ENCODE data around the gene MTSS2.
"Not testable (repeated sequence)": the region's sequence is repeated elsewhere in the genome, so short reads cannot be mapped to it uniquely, and the experiment has no call there.

The MTSS2 gene

DNA sequence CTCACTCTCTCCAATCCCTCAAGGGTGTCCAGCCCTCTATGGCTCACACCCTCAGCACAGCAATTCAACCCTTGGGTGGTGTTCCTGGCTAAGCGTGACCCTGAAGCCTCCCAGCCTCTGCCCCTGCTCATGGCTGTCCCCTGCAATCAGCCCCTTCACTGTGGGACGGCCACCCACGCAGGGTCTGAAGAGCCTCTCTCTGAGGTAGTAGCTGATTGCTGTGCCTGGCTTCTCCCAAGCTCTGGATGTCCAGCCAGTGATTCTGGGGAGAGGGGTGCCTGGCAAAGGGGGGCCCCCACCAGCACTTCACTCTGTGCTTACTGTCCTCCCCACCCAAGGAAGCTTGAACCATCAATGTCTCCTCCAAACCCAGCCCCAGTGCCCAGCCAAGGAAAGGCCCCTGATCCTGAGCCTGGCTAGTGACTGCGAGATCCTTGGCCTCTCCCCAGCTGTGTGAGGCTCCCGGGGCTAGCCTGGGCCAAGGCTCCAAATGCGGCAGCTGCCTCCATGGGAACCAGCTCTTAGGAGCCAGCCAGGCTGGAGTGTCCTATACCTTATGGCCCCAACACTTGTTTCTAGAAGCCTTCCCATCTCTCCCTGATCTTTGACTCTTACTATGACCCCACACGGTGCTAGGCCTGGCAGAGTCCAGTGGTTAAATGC is 9.9 kb downstream of the MTSS2 start:
- H3K4me3 ChIP-seq (ENCODE audit: insufficient read length, low read depth), result no peak overlapping the region
- H3K9me3 ChIP-seq (ENCODE audit: insufficient read depth, low read length), result 0 out of 2 replicates have a peak, but pooled peaks cover under 1% of the 10 kb centered on the region
- peaks cover 98% of the 10 kb centered on the region for H3K36me3 ChIP-seq (ENCODE audit: insufficient read depth, insufficient read length, low read length)
- H3K9ac ChIP-seq (ENCODE audit: insufficient read length, low read depth), result no peak overlapping the region
- no peak for TF ChIP-seq ZNF274 (IDR thresholded peaks at IDR 0.05; ENCODE audit: low read depth, low read length)
- no peak for TF ChIP-seq YY1 (IDR thresholded peaks at IDR 0.05; ENCODE audit: insufficient read depth, insufficient read length)
- no peak for TF ChIP-seq SUZ12 (IDR thresholded peaks at IDR 0.05; ENCODE audit: extremely low read depth, insufficient read depth, insufficient read length)
- no peak for DNase-seq (ENCODE audit: low read depth, low spot score)
- no peaks in the 10 kb centered on the region for H3K27me3 ChIP-seq (ENCODE audit: insufficient read depth, insufficient read length)
- peaks cover 15% of the 10 kb centered on the region for H3K4me1 ChIP-seq (ENCODE audit: insufficient read depth, insufficient read length)

DNA sequence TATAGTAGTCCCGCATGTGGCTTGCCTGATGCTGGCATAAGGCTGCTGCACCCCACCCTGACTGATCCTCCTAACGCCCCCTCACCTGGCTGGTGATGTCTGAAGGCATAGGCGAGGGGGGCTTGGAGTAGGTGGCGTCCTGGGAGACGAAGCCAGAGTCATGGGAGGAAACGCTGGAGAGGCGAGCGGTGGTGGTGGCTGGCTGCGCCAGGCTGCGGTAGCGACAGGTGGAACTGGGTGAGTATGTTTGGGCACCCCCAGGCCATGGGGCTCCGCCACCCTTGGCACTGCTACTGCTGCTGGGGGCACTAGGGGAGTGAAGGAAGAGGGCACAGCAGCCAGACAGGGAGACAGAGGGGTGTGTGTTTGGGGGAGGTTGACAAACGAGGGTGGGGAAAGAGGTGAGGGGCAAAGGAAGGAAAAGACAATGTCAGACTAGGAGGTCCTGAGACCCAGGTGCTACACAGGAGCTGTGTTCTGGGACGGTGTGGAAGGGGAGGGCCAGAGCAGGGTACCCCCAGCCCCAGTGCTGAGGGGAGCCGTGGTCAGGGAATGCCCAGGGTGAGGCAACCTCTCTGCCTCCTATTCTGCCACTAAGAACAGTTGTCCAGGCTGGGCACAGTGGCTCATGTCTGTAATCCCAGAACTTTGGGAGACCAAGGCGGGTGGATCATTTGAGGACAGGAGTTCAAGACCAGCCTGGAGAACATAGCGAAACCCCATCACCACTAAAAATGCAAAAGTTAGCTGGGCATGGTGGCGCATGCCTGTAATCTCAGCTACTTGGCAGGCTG is 11.4 kb downstream of the MTSS2 start:
- Histone ChIP-seq H3K4me3 (ENCODE audit: insufficient read length, low read depth) (no peak overlapping the region), H3K9ac (ENCODE audit: insufficient read length, low read depth) (no peak overlapping the region), H3K36me3 (ENCODE audit: insufficient read depth, insufficient read length, low read length) (peaks cover 98% of the 10 kb centered on the region), H3K27me3 (ENCODE audit: insufficient read depth, insufficient read length) (no peaks in the 10 kb centered on the region), H3K9me3 (ENCODE audit: insufficient read depth, low read length) (peaks cover 16% of the 10 kb centered on the region), H3K4me1 (ENCODE audit: insufficient read depth, insufficient read length) (peaks cover 9% of the 10 kb centered on the region)
- no peak for TF ChIP-seq YY1 (IDR thresholded peaks at IDR 0.05; ENCODE audit: insufficient read depth, insufficient read length)
- DNase-seq (ENCODE audit: low read depth, low spot score), result no peak

DNA sequence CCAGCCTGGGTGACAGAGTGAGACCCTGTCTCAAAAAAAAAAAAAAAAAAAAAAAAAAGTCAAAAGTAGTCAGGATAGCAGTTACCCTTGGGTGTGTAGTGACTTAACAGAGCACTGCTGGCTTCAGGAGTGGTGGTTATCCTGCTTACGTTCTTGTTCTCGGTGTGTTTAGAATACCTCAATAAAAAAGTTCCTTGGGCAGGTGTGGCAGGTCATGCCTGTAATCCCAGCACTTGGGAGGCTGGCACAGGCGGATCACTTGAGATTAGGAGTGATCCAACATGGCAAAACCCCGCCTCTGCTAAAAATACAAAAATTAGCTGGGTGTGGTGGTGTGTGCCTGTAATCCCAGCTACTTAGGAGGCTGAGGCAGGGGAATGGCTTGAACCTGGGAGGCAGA is 14.9 kb downstream of the MTSS2 start:
- not testable (repeated sequence) for H3K4me1 ChIP-seq (ENCODE audit: insufficient read depth, insufficient read length); H3K9ac ChIP-seq (ENCODE audit: insufficient read length, low read depth); H3K27me3 ChIP-seq (ENCODE audit: insufficient read depth, insufficient read length); DNase-seq (ENCODE audit: low read depth, low spot score); H3K4me3 ChIP-seq (ENCODE audit: insufficient read length, low read depth)
- H3K36me3 ChIP-seq (ENCODE audit: insufficient read depth, insufficient read length, low read length), result peaks cover 93% of the 10 kb centered on the region
- H3K9me3 ChIP-seq (ENCODE audit: insufficient read depth, low read length), result peaks cover 26% of the 10 kb centered on the region

DNA sequence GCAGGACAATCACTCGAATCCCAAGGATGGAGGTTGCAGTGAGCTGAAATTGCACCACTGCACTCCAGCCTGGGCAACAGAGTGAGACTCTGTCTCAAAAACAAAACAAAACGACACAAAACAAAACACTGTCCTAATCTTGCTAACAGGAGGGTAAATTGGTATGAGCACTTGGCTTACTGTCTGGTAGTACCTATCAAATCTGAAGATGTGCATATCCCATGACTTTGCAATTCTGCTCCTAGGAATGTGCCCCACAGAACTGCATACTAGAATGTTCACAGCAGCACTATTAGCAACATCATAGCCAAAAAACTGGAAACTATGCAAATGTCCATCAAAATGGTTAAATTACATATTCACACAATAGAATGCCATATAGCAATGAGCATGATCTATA is 15.7 kb downstream of the MTSS2 start:
- H3K36me3 ChIP-seq (ENCODE audit: insufficient read depth, insufficient read length, low read length), result peaks cover 94% of the 10 kb centered on the region
- no peaks in the 10 kb centered on the region for H3K27me3 ChIP-seq (ENCODE audit: insufficient read depth, insufficient read length)
- no peak for TF ChIP-seq YY1 (IDR thresholded peaks at IDR 0.05; ENCODE audit: insufficient read depth, insufficient read length)
- TF ChIP-seq SUZ12 (IDR thresholded peaks at IDR 0.05; ENCODE audit: extremely low read depth, insufficient read depth, insufficient read length), result no peak
- no peak for TF ChIP-seq ZNF274 (IDR thresholded peaks at IDR 0.05; ENCODE audit: low read depth, low read length)
- H3K9ac ChIP-seq (ENCODE audit: insufficient read length, low read depth), result no peak overlapping the region
- H3K4me1 ChIP-seq (ENCODE audit: insufficient read depth, insufficient read length), result peaks cover 7% of the 10 kb centered on the region
- no peak for DNase-seq (ENCODE audit: low read depth, low spot score)
- H3K9me3 ChIP-seq (ENCODE audit: insufficient read depth, low read length), result peaks cover 26% of the 10 kb centered on the region
- H3K4me3 ChIP-seq (ENCODE audit: insufficient read length, low read depth), result no peak overlapping the region

DNA sequence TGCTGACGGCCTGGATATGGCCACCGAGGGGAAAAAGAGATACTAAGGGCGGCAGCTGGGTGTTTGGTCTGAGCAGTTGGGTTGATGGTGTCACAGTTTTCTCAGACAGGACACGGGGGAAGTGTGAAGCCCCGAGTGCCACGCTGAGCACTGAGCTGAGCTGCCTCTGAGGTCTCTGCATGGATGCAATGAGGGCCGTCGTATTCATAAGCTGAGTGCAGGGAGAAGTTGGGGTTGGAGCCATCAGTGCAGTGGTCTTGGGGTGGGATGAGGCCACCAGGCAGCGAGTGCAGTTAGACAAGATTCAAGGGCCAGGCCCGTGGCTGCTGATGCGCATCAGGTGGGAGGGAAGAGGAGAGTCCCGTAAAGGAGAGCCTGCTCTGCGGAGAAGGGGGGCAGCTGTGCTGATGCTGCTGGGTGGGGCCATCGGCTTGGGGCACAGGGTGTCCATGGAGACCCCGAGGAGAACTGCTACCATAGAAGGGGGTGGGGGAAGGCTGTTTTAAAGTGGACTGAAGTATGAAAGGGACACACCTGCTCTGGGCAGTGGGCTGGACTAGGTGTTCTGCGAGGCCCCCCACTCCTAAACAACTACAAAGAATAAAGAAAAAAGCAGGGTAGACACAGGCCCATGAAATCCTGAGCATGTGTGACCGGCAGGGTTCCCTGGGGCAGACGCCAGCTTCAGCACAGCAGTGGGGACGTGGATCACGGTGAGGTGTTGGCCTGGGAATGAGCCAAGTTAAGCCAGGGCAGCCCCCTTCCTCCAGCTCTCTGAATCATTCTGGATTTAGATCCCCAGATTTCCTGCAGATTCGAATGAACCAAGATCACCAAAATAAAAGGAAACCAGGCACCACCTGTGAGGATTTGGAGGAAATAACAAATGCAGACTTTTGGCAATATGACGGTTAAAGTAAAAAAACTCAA is 19.8 kb downstream of the MTSS2 start:
- peaks cover 88% of the 10 kb centered on the region for H3K36me3 ChIP-seq (ENCODE audit: insufficient read depth, insufficient read length, low read length)
- no peak for DNase-seq (ENCODE audit: low read depth, low spot score)
- H3K4me3 ChIP-seq (ENCODE audit: insufficient read length, low read depth), result no peak overlapping the region
- H3K27me3 ChIP-seq (ENCODE audit: insufficient read depth, insufficient read length), result no peaks in the 10 kb centered on the region
- no peak overlapping the region for H3K9ac ChIP-seq (ENCODE audit: insufficient read length, low read depth)
- TF ChIP-seq YY1 (IDR thresholded peaks at IDR 0.05; ENCODE audit: insufficient read depth, insufficient read length), result no peak
- no peak for TF ChIP-seq ZNF274 (IDR thresholded peaks at IDR 0.05; ENCODE audit: low read depth, low read length)
- TF ChIP-seq SUZ12 (IDR thresholded peaks at IDR 0.05; ENCODE audit: extremely low read depth, insufficient read depth, insufficient read length), result no peak
- peaks cover 26% of the 10 kb centered on the region for H3K9me3 ChIP-seq (ENCODE audit: insufficient read depth, low read length)
- H3K4me1 ChIP-seq (ENCODE audit: insufficient read depth, insufficient read length), result peaks cover 17% of the 10 kb centered on the region

DNA sequence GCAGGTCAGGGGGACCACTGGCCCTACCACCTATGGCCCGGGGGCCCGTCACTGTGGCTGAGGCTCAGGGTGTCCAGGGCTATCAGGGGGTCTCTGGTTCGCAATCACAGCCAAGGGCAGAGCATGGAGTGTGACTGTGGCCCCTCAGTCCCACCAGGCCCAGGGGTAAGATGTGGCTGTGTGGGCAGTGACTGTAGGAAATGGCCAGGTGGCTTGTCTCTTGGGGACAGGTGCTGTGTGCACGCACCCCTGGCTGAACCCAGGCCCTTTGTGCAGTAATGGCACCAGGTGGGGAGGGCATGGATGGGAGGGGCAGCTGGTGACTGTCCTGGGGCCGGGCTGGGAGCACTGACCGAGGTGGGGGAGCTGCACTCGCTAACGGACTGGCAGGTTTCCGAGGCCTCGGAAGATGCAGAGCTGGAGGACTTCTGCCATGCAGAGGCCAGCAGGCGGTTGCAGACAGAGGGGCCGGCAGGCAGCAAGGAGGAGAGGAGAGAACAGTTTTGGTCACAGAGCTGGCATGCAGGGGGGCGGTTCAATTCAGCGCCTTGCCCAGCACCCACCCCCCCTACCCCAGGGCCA is 20.6 kb downstream of the MTSS2 start:
- TF ChIP-seq ZNF274 (IDR thresholded peaks at IDR 0.05; ENCODE audit: low read depth, low read length) (no peak), SUZ12 (IDR thresholded peaks at IDR 0.05; ENCODE audit: extremely low read depth, insufficient read depth, insufficient read length) (no peak), YY1 (IDR thresholded peaks at IDR 0.05; ENCODE audit: insufficient read depth, insufficient read length) (no peak)
- Histone ChIP-seq H3K9me3 (ENCODE audit: insufficient read depth, low read length) (peaks cover 17% of the 10 kb centered on the region), H3K36me3 (ENCODE audit: insufficient read depth, insufficient read length, low read length) (peaks cover 79% of the 10 kb centered on the region), H3K9ac (ENCODE audit: insufficient read length, low read depth) (no peak overlapping the region), H3K4me3 (ENCODE audit: insufficient read length, low read depth) (no peak overlapping the region), H3K27me3 (ENCODE audit: insufficient read depth, insufficient read length) (no peaks in the 10 kb centered on the region), H3K4me1 (ENCODE audit: insufficient read depth, insufficient read length) (peaks cover 17% of the 10 kb centered on the region)
- DNase-seq (ENCODE audit: low read depth, low spot score), result no peak
